ENCODE measurements around the gene AKAP6.
A peak's percentile ranks its signal among the peaks of the same experiment; 100 is the strongest.
"Not testable (repeated sequence)": the region's sequence is repeated elsewhere in the genome, so short reads cannot be mapped to it uniquely, and the experiment has no call there.

AKAP6 gene

GRCh38 chr14:32785585-32785984 lies 456.5 kb downstream of the AKAP6 start:
- no peak for DNase-seq

- no peak for DNase-seq
These were observed 457.8 kb downstream of the AKAP6 start for GRCh38 chr14:32786886-32787285.

GRCh38 chr14:32793033-32793432 lies 463.9 kb downstream of the AKAP6 start:
- DNase-seq = not testable (repeated sequence)

GRCh38 chr14:32800320-32800719 lies 471.2 kb downstream of the AKAP6 start:
- no peak for DNase-seq

GRCh38 chr14:32802295-32802694 lies 473.2 kb downstream of the AKAP6 start:
- DNase-seq = no peak

GRCh38 chr14:32805979-32806378 lies 476.9 kb downstream of the AKAP6 start:
- DNase-seq = no peak

GRCh38 chr14:32808644-32809043 lies 479.5 kb downstream of the AKAP6 start:
- DNase-seq = peak; percentile 66

GRCh38 chr14:32809255-32809654 lies 480.2 kb downstream of the AKAP6 start:
- DNase-seq = no peak

- no peak for DNase-seq
These were observed 484.3 kb downstream of the AKAP6 start for GRCh38 chr14:32813401-32813800.

GRCh38 chr14:32814721-32815120 lies 485.6 kb downstream of the AKAP6 start:
- no peak for DNase-seq

GRCh38 chr14:32816588-32816987 lies 487.5 kb downstream of the AKAP6 start:
- DNase-seq = no peak

GRCh38 chr14:32817780-32818179 lies 488.7 kb downstream of the AKAP6 start:
- no peak for DNase-seq

- no peak for DNase-seq
These were observed 489.5 kb downstream of the AKAP6 start for GRCh38 chr14:32818581-32818980.

- peak; percentile 30 for DNase-seq
These were observed 491.1 kb downstream of the AKAP6 start for GRCh38 chr14:32820181-32820580.

GRCh38 chr14:32820682-32821081 lies 491.6 kb downstream of the AKAP6 start:
- DNase-seq = no peak

- no peak for DNase-seq
These were observed 493.0 kb downstream of the AKAP6 start for GRCh38 chr14:32821964-32822653.

GRCh38 chr14:32823706-32824105 lies 494.6 kb downstream of the AKAP6 start:
- no peak for DNase-seq

- DNase-seq = no peak
These were observed 495.1 kb downstream of the AKAP6 start for GRCh38 chr14:32824195-32824594.

- DNase-seq = no peak
These were observed 496.0 kb downstream of the AKAP6 start for GRCh38 chr14:32825058-32825457.

- DNase-seq = no peak
These were observed 497.4 kb downstream of the AKAP6 start for GRCh38 chr14:32826404-32827082.

- DNase-seq = no peak
These were observed 498.4 kb downstream of the AKAP6 start for GRCh38 chr14:32827514-32827913.

GRCh38 chr14:32835924-32836323 lies 506.8 kb downstream of the AKAP6 start:
- no peak for DNase-seq

GRCh38 chr14:32841698-32842097 lies 512.6 kb downstream of the AKAP6 start:
- no peak for DNase-seq

GRCh38 chr14:32846821-32847365 lies 517.8 kb downstream of the AKAP6 start:
- DNase-seq = no peak
